Renal cortex interstitium (tissue), 15 donors: ENCODE measurements around the gene PFKM. TPM values are rescaled to one million over a fixed set of nuclear protein-coding genes. Genes with fewer than 3 reads are reported as not detected.
A peak's percentile ranks its signal among the peaks of the same experiment; 100 is the strongest.

ENCODE experiments used
- DNase-seq, 11 donors: peaks; one replicate each; pipeline ENCODE4 v3.0.0-alpha.2; 2013; ENCODE audit warnings: low read depth in 9 of 11, low spot score in 4 of 11; ENCODE audit errors: extremely low read depth in 1 of 11
- long read RNA-seq, 16 experiments: transcript quantifications; one replicate each; lab custom pipeline, GENCODE V29; 2026
- polyA plus RNA-seq, 3 donors: library from polyadenylated mRNA; unstranded; fragments of 120-200 nt; gene quantifications; one replicate each; pipeline ENCODE4 v1.2.1, GENCODE V29; 2013; ENCODE audit not compliant: insufficient read length in 3 of 3

Gene PFKM
- polyA plus RNA-seq: 100 to 1,000 TPM; 102 to 125 (median 111) TPM
- long read RNA-seq, donor 1, transcript PFKM-203 (23 exons, 3,224 nt): major isoform, 5 of 5 reads
- long read RNA-seq, donor 1, partial matches to known transcripts: 0 of 5 reads
- long read RNA-seq, donor 1, other reads (novel, unspliced or antisense): 0 of 5 reads
- long read RNA-seq, donor 2, partial matches to known transcripts: 0 of 6 reads
- long read RNA-seq, donor 2, other reads (novel, unspliced or antisense): 0 of 6 reads
- long read RNA-seq, donor 3, transcript PFKM-203 (23 exons, 3,224 nt): major isoform, 12 of 14 reads
- long read RNA-seq, donor 3, partial matches to known transcripts: 0 of 14 reads
- long read RNA-seq, donor 3, other reads (novel, unspliced or antisense): 0 of 14 reads
- long read RNA-seq, donor 4, partial matches to known transcripts: 9 of 14 reads
- long read RNA-seq, donor 4, other reads (novel, unspliced or antisense): 0 of 14 reads
- long read RNA-seq, donor 5: 0 reads
- long read RNA-seq, donor 6, transcript PFKM-203 (23 exons, 3,224 nt): major isoform, 5 of 29 reads
- long read RNA-seq, donor 6, partial matches to known transcripts: 24 of 29 reads
- long read RNA-seq, donor 6, other reads (novel, unspliced or antisense): 0 of 29 reads
- long read RNA-seq, donor 7, transcript PFKM-203 (23 exons, 3,224 nt): major isoform, 6 of 18 reads
- long read RNA-seq, donor 7, partial matches to known transcripts: 6 of 18 reads
- long read RNA-seq, donor 7, other reads (novel, unspliced or antisense): 0 of 18 reads
- long read RNA-seq, donor 8, transcript PFKM-203 (23 exons, 3,224 nt): major isoform, 9 of 30 reads
- long read RNA-seq, donor 8, partial matches to known transcripts: 21 of 30 reads
- long read RNA-seq, donor 8, other reads (novel, unspliced or antisense): 0 of 30 reads
- long read RNA-seq, donor 9, transcript PFKM-203 (23 exons, 3,224 nt): major isoform, 9 of 15 reads
- long read RNA-seq, donor 9, partial matches to known transcripts: 5 of 15 reads
- long read RNA-seq, donor 9, other reads (novel, unspliced or antisense): 0 of 15 reads
- long read RNA-seq, donor 10, partial matches to known transcripts: 8 of 13 reads
- long read RNA-seq, donor 10, other reads (novel, unspliced or antisense): 0 of 13 reads
- long read RNA-seq, donor 11, transcript PFKM-203 (23 exons, 3,224 nt): major isoform, 13 of 14 reads
- long read RNA-seq, donor 11, partial matches to known transcripts: 0 of 14 reads
- long read RNA-seq, donor 11, other reads (novel, unspliced or antisense): 0 of 14 reads
- long read RNA-seq, donor 12, partial matches to known transcripts: 0 of 4 reads
- long read RNA-seq, donor 12, other reads (novel, unspliced or antisense): 0 of 4 reads
- long read RNA-seq, donor 13: 0 reads
- long read RNA-seq, donor 14, transcript PFKM-203 (23 exons, 3,224 nt): major isoform, 5 of 5 reads
- long read RNA-seq, donor 14, partial matches to known transcripts: 0 of 5 reads
- long read RNA-seq, donor 14, other reads (novel, unspliced or antisense): 0 of 5 reads
- long read RNA-seq, donor 15, transcript PFKM-203 (23 exons, 3,224 nt): major isoform, 5 of 7 reads
- long read RNA-seq, donor 15, partial matches to known transcripts: 0 of 7 reads
- long read RNA-seq, donor 15, other reads (novel, unspliced or antisense): 0 of 7 reads
- long read RNA-seq, donor 16, transcript PFKM-203 (23 exons, 3,224 nt): major isoform, 18 of 70 reads
- long read RNA-seq, donor 16, partial matches to known transcripts: 50 of 70 reads
- long read RNA-seq, donor 16, other reads (novel, unspliced or antisense): 0 of 70 reads

- DNase-seq: peak; percentile 78 to 94 (median 85)
These were observed at the start of gene PFKM for GRCh38 chr12:48119078-48119833. Gene PFKM, plus strand, starts transcription at chr12:48119364. Its CDS starts 3,411 bp downstream, at chr12:48122775.

- DNase-seq: no peak
These were observed 49.1 kb upstream of the PFKM start for GRCh38 chr12:48070033-48070432.

GRCh38 chr12:48070731-48071130, 48.4 kb upstream of the PFKM start:
- DNase-seq: no peak

GRCh38 chr12:48071808-48072207, 47.4 kb upstream of the PFKM start:
- no peak for DNase-seq

GRCh38 chr12:48072266-48072665, 46.9 kb upstream of the PFKM start:
- no peak for DNase-seq

- no peak for DNase-seq
These were observed 44.9 kb upstream of the PFKM start for GRCh38 chr12:48074266-48074665.

- no peak for DNase-seq
These were observed 43.3 kb upstream of the PFKM start for GRCh38 chr12:48075832-48076231.

- DNase-seq: no peak
These were observed 42.1 kb upstream of the PFKM start for GRCh38 chr12:48077111-48077510.

GRCh38 chr12:48078901-48079300, 40.3 kb upstream of the PFKM start:
- no peak for DNase-seq

GRCh38 chr12:48080285-48080684, 38.9 kb upstream of the PFKM start:
- DNase-seq: no peak

GRCh38 chr12:48080821-48081220, 38.3 kb upstream of the PFKM start:
- DNase-seq: no peak

- DNase-seq: peak in 1 of 11 donors; percentile 18
These were observed 35.1 kb upstream of the PFKM start for GRCh38 chr12:48084066-48084465.

GRCh38 chr12:48084841-48085460, 34.2 kb upstream of the PFKM start:
- no peak for DNase-seq

- DNase-seq: no peak
These were observed 32.8 kb upstream of the PFKM start for GRCh38 chr12:48086327-48086726.

- no peak for DNase-seq
These were observed 26.6 kb upstream of the PFKM start for GRCh38 chr12:48092611-48093010.

- DNase-seq: no peak
These were observed 14.6 kb upstream of the PFKM start for GRCh38 chr12:48104531-48104930.

GRCh38 chr12:48105321-48105866, 13.8 kb upstream of the PFKM start:
- DNase-seq: peak in 2 of 11 donors; percentile 24
